ENCODE data around the gene ARHGAP18.

DNA sequence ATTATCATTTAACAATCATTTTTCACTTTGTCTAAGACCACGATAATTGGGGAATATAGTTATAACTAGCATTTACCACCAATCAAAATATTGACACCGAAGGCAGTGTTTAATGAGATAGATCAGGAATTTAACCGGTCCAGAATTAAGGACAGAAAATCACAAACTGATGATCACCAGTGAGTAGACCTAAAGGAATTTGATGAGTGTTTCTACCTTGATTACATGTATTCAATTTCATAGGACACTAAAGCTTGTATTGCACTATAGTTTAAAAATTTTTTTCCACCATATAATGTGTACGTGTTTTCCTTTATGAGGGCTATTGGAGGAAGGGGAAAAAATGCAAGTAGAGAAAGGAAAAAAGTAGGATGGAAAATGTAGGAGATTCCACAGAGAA, 22.6 kb upstream of the ARHGAP18 start:
- TF ChIP-seq POLR2A (IDR thresholded peaks at IDR 0.05; ENCODE audit: low read length): no peak
- TF ChIP-seq GATA1 (IDR thresholded peaks at IDR 0.05; ENCODE audit: low read depth, low read length): no peak
